Measurements from ENCODE around the gene SIPA1L3.

- no peak for TF ChIP-seq CTCF (IDR thresholded peaks at IDR 0.05)
- TF ChIP-seq POLR2A (IDR thresholded peaks at IDR 0.05) = no peak
Observed at GRCh38 chr19:38044267-38045111, 137.5 kb downstream of the SIPA1L3 start.

Data from adrenal gland (tissue), 5 donors.